H9 (cell line): ENCODE measurements around the gene FAM131C. TPM values are rescaled to one million over a fixed set of nuclear protein-coding genes. Genes with fewer than 3 reads are reported as not detected.

Experiments
- DNase-seq: peaks from one replicate; pipeline ENCODE4 v3.0.0-alpha.2; 2017
- H2AFZ ChIP-seq: one replicate; pipeline ENCODE4 v1.6.1; 2013; ENCODE audit warnings: mild to moderate bottlenecking, low read length, control low read depth, moderate library complexity
- H2AK5ac ChIP-seq: 2 replicates; pipeline ENCODE4 v1.6.1; 2013; ENCODE audit warnings: low read length, control low read depth, mixed read lengths; ENCODE audit not compliant: insufficient read length
- H2BK120ac ChIP-seq: one replicate; pipeline ENCODE4 v1.6.1; 2013; ENCODE audit warnings: low read depth, mild to moderate bottlenecking, low read length, control low read depth, inconsistent platforms; ENCODE audit not compliant: poor library complexity, severe bottlenecking
- H2BK12ac ChIP-seq: 2 replicates; pipeline ENCODE4 v1.6.1; 2013; ENCODE audit warnings: low read length, control low read depth, mixed read lengths, low read depth; ENCODE audit not compliant: insufficient read length
- H2BK15ac ChIP-seq: 2 replicates; pipeline ENCODE4 v1.6.1; 2013; ENCODE audit warnings: low read depth, low read length, control low read depth
- H2BK20ac ChIP-seq: one replicate; pipeline ENCODE4 v1.6.1; 2013; ENCODE audit warnings: low read depth, mild to moderate bottlenecking, low read length, control low read depth, inconsistent platforms; ENCODE audit not compliant: poor library complexity, severe bottlenecking
- H2BK5ac ChIP-seq: 2 replicates; pipeline ENCODE4 v1.6.1; 2013; ENCODE audit warnings: low read length, control low read depth, mixed read lengths; ENCODE audit not compliant: insufficient read length
- H3K14ac ChIP-seq: 2 replicates; pipeline ENCODE4 v1.6.1; 2013; ENCODE audit warnings: low read length, control low read depth; ENCODE audit not compliant: insufficient read depth
- H3K18ac ChIP-seq: 2 replicates; pipeline ENCODE4 v1.6.1; 2013; ENCODE audit warnings: low read depth, mild to moderate bottlenecking, mixed read lengths, low read length, control low read depth; ENCODE audit not compliant: insufficient read length
- H3K23ac ChIP-seq: 2 replicates; pipeline ENCODE4 v1.6.1; 2013; ENCODE audit warnings: low read length, control low read depth, mixed read lengths, low read depth; ENCODE audit not compliant: insufficient read length
- H3K23me2 ChIP-seq: 2 replicates; pipeline ENCODE4 v1.6.1; 2013; ENCODE audit warnings: low read depth, mild to moderate bottlenecking, mixed read lengths, low read length, control low read depth; ENCODE audit not compliant: insufficient read length, poor library complexity, severe bottlenecking
- H3K27ac ChIP-seq: 2 replicates; pipeline ENCODE4 v1.5.1; 2013; ENCODE audit warnings: low read length, control low read depth, mixed read lengths, low read depth; ENCODE audit not compliant: insufficient read length
- H3K27me3 ChIP-seq: 2 replicates; pipeline ENCODE4 v1.6.1; 2013; ENCODE audit warnings: low read length, control low read depth, inconsistent platforms; ENCODE audit not compliant: insufficient read depth
- H3K4ac ChIP-seq: 2 replicates; pipeline ENCODE4 v1.6.1; 2013; ENCODE audit warnings: low read depth, mild to moderate bottlenecking, control low read depth, inconsistent platforms, low read length, moderate library complexity
- H3K4me1 ChIP-seq: 2 replicates; pipeline ENCODE4 v1.6.1; 2013; ENCODE audit warnings: low read length, control low read depth, inconsistent platforms; ENCODE audit not compliant: insufficient read depth
- H3K4me2 ChIP-seq: 2 replicates; pipeline ENCODE4 v1.6.1; 2013; ENCODE audit warnings: low read length, control low read depth, mixed read lengths; ENCODE audit not compliant: insufficient read length, insufficient read depth
- H3K56ac ChIP-seq: 2 replicates; pipeline ENCODE4 v1.6.1; 2013; ENCODE audit warnings: low read depth, mild to moderate bottlenecking, mixed read lengths, low read length, control low read depth; ENCODE audit not compliant: insufficient read length
- H3K79me1 ChIP-seq: 2 replicates; pipeline ENCODE4 v1.6.1; 2013; ENCODE audit warnings: low read depth, mild to moderate bottlenecking, moderate library complexity, low read length, control low read depth, inconsistent platforms; ENCODE audit not compliant: insufficient read depth, poor library complexity, severe bottlenecking
- H3K79me2 ChIP-seq: 2 replicates; pipeline ENCODE4 v1.6.1; 2013; ENCODE audit warnings: low read length, control low read depth, inconsistent platforms; ENCODE audit not compliant: insufficient read depth
- H3K9ac ChIP-seq: 2 replicates; pipeline ENCODE4 v1.6.1; 2013; ENCODE audit warnings: low read length, control low read depth, mixed read lengths; ENCODE audit not compliant: insufficient read length; ENCODE audit errors: extremely low read depth
- H3K9me3 ChIP-seq: one replicate; pipeline ENCODE4 v1.6.1; 2013; ENCODE audit warnings: low read depth, low read length, inconsistent platforms; ENCODE audit not compliant: control insufficient read depth
- H3T11ph ChIP-seq: one replicate; pipeline ENCODE4 v1.6.1; 2013; ENCODE audit warnings: mild to moderate bottlenecking, low read length, control low read depth, inconsistent platforms
- H4K20me1 ChIP-seq: one replicate; pipeline ENCODE4 v1.6.1; 2013; ENCODE audit not compliant: control insufficient read depth, insufficient read length, insufficient read depth
- H4K5ac ChIP-seq: 2 replicates; pipeline ENCODE4 v1.6.1; 2013; ENCODE audit warnings: low read depth, mild to moderate bottlenecking, mixed read lengths, low read length, control low read depth; ENCODE audit not compliant: insufficient read length
- H4K8ac ChIP-seq: replicated peaks from 2 replicates; pipeline ENCODE4 v1.6.1; 2013; ENCODE audit warnings: low read length, control low read depth, mixed read lengths, low read depth; ENCODE audit not compliant: insufficient read length
- H4K91ac ChIP-seq: 2 replicates; pipeline ENCODE4 v1.6.1; 2013; ENCODE audit warnings: low read depth, mild to moderate bottlenecking, moderate library complexity, mixed read lengths, low read length, control low read depth; ENCODE audit not compliant: insufficient read length
- H3K27ac Mint-ChIP-seq, 3 experiments: 2 replicates in 2 of 3; 3 replicates in 1 of 3; pipeline ENCODE4 v1.8.0; 2020 to 2021; ENCODE audit warnings: mixed read lengths in 3 of 3, mild to moderate bottlenecking in 1 of 3, moderate library complexity in 1 of 3
- H3K27me3 Mint-ChIP-seq: 2 replicates; pipeline ENCODE4 v1.8.0; 2021; ENCODE audit warnings: low read depth, mild to moderate bottlenecking, moderate library complexity, mixed read lengths
- H3K36me3 Mint-ChIP-seq, 3 experiments: 2 replicates in 2 of 3; 3 replicates in 1 of 3; pipeline ENCODE4 v1.8.0; 2020 to 2021; ENCODE audit warnings: low read depth in 3 of 3, mixed read lengths in 3 of 3; ENCODE audit not compliant: insufficient read depth in 1 of 3
- H3K4me1 Mint-ChIP-seq, 2 experiments: 2 replicates each; pipeline ENCODE4 v1.8.0; 2020; ENCODE audit warnings: mixed read lengths in 2 of 2
- H3K4me3 Mint-ChIP-seq, 2 experiments: 2 replicates in 1 of 2; 3 replicates in 1 of 2; pipeline ENCODE4 v1.8.0; 2020 to 2021; ENCODE audit warnings: mild to moderate bottlenecking in 2 of 2, mixed read lengths in 2 of 2, moderate library complexity in 1 of 2
- H3K9me3 Mint-ChIP-seq, 2 experiments: 2 replicates in 1 of 2; 3 replicates in 1 of 2; pipeline ENCODE4 v1.8.0; 2020; ENCODE audit warnings: mild to moderate bottlenecking in 2 of 2, mixed read lengths in 2 of 2, moderate library complexity in 1 of 2
- WGBS: extraction: QIAGEN DNeasy Blood & Tissue Kit; methylation state at CpG from one replicate; pipeline ENCODE4 v1.1.7; 2013; ENCODE audit warnings: missing lambda C conversion rate, low lambda C conversion rate, mixed read lengths; ENCODE audit not compliant: insufficient read length; ENCODE audit errors: extremely low coverage; 5-methylcytosine and 5-hydroxymethylcytosine counted together
- total RNA-seq: library from RNA; stranded (reverse); gene quantifications from 2 replicates; pipeline ENCODE4 v1.2.1, GENCODE V29; 2021
- TF ChIP-seq, protein P1 (sequence below): fragments of 200-600 bp; sonication (generic); conservative IDR thresholded peaks from 3 replicates; pipeline ENCODE4 v1.8.0; 2021; ENCODE audit warnings: antibody characterized with exemption, mild to moderate bottlenecking

The FAM131C gene
- total RNA-seq, 1 experiment from 2014 or later = 0.61 TPM

DNA sequence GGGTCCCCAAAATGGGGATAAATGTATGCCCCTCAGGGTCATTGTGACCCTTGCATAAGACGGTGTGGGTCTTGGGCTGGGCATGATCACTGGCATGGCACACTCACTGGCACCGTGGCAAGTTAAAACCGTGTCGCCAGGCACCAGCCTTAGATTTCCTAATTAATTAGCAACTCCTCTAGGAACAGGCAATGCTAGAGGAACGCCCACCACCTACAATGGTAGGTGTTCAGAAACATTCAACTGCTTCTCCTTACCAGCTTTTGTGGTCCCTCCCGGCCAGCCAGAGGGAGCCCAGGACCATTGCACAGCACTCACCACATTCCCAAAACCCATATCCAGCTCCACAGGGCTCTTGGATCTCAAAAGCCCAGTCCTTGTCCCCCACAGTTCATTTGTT is 46.1 kb upstream of the FAM131C start:
- Histone ChIP-seq H3K23ac (no peak overlapping the region), H3K9ac (no peak overlapping the region), H3K9me3 (no peaks in the 10 kb centered on the region), H3K79me1 (no peaks in the 10 kb centered on the region), H3T11ph (no peak overlapping the region), H2BK20ac (no peak overlapping the region), H3K27ac (no peak overlapping the region), H3K4ac (no peak overlapping the region), H2BK12ac (no peak overlapping the region), H3K27me3 (no peaks in the 10 kb centered on the region), H2BK5ac (no peak overlapping the region), H3K56ac (no peak overlapping the region), H2AFZ (no peak overlapping the region), H3K23me2 (no peaks in the 10 kb centered on the region), H2BK120ac (no peak overlapping the region), H4K8ac (no peak overlapping the region), H2BK15ac (no peak overlapping the region), H4K91ac (no peak overlapping the region), H4K5ac (no peak overlapping the region), H3K4me1 (peaks cover 10% of the 10 kb centered on the region; the same call in 1 of the 2 replicates), H3K79me2 (no peaks in the 10 kb centered on the region), H3K4me2 (no peak overlapping the region), H2AK5ac (no peak overlapping the region), H3K18ac (no peak overlapping the region), H3K14ac (no peak overlapping the region), H4K20me1 (no peaks in the 10 kb centered on the region)
- peaks cover 2% of the 10 kb centered on the region; the same call in 1 of the 2 replicates for H3K27me3 Mint-ChIP-seq
- no CpG with 5 or more reads among the region's 6 CpGs for WGBS
- TF ChIP-seq, protein P1, sequence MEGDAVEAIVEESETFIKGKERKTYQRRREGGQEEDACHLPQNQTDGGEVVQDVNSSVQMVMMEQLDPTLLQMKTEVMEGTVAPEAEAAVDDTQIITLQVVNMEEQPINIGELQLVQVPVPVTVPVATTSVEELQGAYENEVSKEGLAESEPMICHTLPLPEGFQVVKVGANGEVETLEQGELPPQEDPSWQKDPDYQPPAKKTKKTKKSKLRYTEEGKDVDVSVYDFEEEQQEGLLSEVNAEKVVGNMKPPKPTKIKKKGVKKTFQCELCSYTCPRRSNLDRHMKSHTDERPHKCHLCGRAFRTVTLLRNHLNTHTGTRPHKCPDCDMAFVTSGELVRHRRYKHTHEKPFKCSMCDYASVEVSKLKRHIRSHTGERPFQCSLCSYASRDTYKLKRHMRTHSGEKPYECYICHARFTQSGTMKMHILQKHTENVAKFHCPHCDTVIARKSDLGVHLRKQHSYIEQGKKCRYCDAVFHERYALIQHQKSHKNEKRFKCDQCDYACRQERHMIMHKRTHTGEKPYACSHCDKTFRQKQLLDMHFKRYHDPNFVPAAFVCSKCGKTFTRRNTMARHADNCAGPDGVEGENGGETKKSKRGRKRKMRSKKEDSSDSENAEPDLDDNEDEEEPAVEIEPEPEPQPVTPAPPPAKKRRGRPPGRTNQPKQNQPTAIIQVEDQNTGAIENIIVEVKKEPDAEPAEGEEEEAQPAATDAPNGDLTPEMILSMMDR = no peak
- no peak overlapping the region for H3K4me3 Mint-ChIP-seq
- peak overlapping the region in 1 of 3 experiments; percentile 49; a peak in 1 of 7 replicates for H3K27ac Mint-ChIP-seq
- no peak for DNase-seq
- peaks cover 8 to 17% (median 10%) of the 10 kb centered on the region in 3 experiments; a peak in 5 of 7 replicates for H3K36me3 Mint-ChIP-seq
- H3K4me1 Mint-ChIP-seq = peaks cover 82 to 86% of the 10 kb centered on the region in 2 experiments
- H3K9me3 Mint-ChIP-seq = no peaks in the 10 kb centered on the region; a peak in 1 of 5 replicates
